Glomerular visceral epithelial cell (primary cell): Measurements from ENCODE around the gene NRXN2.
A peak's percentile ranks its signal among the peaks of the same experiment; 100 is the strongest.

Experiments
- DNase-seq: peaks from one replicate; pipeline ENCODE4 v3.0.0-alpha.2; 2016; ENCODE audit errors: extremely low spot score

Gene NRXN2

DNA sequence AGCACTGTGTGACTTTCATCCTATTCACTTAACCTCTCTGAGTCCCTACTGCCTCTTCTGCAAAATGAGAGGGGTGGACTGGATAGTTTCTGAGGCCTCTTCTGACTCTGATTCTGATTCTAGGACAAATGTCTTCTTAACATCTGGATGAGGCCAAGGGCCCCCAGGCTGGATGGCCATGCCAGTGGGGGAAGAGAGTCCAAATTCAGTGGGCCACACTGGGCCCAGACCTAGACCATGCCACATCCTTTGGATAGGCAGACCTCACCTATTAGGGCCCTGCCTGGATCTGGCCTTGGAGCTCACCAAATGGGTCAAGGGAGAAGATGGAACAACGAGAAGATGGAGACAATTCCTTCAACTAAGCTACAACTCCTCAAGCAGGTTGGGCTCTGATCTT is 24.6 kb downstream of the NRXN2 start:
- DNase-seq, result no peak

DNA sequence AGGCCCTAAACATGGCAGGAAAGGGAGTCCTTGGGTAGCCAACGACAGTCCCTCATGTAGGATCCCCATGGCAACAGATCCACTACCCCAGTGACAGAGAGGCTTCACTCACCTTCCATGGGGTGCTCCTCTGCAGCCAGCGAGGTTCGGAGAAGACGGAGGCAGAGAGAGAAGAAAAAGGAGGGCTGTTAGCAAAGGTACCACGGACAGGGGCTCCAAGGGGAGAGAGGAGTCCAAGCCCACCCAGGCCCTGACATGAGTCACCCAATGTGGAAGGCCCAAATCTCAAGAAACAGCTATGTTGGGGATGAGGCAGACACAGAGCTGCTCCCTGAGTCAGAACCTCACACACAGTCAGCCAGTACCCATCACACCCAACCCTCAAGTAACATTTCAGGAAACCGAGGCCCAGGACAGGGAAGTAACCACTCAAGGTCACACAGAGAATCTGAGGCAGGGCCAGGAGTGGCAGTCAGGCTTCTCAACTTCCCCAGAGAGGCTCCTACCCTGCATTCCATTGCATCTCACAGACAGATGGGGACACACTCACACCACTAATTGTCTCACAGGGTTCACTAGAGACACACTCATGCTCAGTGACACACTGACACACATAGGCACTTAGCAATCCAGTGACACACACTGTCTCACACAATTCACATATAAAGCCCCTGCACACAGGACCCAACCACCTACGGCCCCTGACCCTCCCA is 25.2 kb downstream of the NRXN2 start:
- no peak for DNase-seq

DNA sequence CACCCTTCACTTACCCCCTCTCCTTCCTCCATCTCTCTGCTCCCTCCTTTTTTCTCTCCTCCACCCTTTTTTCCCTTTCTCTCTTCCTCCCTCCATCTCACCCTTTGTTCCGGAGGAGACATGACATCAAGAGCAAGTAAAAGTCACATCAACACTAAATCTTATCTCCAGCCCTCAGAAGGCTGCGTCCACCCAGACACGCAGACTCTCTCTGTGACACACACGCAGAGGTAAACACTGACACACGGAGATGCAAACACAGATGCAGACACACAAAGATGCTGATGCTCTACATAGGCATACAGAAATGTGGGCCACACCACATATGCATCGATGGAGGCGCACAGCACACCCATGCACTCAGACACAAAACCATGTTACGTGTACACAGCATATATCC is 27.0 kb downstream of the NRXN2 start:
- DNase-seq, result no peak

DNA sequence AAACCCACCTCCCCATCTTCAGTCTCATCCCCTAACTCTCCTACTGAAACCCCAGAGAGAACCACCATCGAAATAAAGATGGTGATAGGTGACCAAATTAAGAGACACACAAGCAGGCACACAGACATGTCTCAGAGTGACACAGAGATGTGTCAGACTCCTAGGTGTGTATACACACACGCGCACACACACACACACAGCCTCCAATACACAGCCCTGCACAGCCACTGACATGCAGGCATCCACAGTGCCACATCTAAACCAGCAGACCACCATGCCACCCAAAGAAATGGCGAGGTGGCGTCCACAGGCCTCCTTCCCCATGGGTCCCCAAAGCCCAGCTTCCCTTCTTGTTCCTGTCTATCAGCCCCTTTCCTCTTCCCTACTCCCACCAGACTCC is 27.4 kb downstream of the NRXN2 start:
- no peak for DNase-seq

DNA sequence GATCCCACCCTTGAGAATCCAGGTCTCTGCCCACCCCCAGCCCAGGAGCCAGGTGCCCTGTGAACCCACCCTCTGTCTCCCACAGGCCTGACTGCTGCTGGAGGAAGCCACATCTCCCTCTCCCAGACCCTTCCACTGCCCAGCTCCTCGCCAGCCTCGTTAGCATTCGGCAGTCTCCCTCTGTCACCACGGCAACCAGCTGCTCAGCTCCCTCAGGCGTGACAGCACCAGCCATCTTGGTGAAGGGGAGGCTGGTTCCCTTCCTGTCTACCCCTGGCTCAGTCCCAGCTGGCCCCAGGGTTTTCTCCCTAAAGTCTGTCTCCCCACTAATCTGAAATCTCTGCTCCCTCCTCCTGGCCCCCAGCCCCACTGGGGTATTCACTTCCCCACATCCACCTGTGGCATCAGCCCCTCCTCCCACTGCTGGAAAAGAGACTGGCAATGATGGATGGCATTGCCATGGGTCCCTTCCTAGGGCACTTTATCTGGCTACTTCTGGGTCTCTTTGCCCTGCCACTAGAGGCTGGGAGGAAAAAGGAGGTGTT is 28.1 kb downstream of the NRXN2 start:
- peak; percentile 59 for DNase-seq

DNA sequence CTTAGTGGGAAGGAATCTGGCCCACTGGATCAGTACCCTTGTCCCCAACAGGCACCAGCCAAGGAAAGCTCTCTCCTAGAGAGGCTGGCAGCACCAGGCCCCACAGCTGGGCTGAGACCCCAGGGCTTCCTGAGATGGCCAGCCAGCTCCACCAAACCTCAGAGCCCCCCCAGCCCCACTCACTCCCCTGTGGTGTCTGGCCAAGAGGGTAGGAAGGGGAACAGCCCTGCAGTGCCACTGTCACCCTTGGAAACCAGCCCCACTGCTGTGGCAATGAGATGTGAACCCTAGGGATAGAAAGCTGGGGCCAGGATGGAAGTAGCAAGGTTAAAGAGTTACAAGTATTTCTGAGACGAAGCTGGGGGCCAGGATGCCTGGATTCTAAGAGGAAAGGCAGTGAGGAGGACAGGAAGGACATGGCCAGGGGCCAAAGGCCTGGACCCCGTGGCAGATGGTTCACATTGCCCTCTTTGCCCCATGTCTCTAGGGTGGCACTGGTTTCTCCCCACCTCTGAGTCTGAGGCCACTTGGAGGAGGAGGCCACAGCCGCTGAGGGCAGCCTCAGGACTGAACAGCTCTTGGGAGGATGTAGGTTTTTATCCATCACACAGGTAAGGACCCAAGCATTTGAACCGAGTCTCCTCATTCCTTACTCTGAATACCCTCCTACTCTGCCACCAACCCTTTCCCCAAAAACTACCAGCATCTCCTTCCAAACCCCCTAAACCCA is 28.8 kb downstream of the NRXN2 start:
- no peak for DNase-seq

DNA sequence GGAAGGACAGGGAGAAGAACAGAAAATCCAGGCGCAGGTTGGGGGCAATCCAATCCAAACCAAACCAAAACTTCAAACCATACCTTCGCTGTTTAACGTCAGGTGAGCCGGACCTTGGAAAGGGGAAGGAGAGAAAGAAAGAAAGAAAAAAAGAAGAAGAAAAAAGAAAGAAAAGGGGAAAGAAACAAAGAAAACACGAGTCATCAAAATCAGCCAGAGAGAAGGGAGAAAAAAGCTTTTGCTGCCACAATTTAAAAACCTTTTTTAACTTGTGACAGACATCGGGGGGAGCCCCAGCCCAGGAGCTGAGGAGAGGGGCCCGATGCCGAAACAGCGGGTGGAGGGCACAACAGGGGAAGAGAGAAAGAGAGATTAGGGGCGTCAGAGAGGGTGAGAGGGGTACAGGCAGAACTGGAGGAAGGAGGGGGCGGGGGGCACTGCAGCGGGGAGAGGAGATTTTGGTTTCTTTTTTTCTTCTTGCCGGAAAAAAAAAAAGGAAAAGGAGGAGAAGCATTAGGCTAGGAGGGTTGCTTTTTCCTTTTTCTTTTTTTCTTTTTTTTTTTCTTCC is 30.1 kb downstream of the NRXN2 start:
- no peak for DNase-seq

DNA sequence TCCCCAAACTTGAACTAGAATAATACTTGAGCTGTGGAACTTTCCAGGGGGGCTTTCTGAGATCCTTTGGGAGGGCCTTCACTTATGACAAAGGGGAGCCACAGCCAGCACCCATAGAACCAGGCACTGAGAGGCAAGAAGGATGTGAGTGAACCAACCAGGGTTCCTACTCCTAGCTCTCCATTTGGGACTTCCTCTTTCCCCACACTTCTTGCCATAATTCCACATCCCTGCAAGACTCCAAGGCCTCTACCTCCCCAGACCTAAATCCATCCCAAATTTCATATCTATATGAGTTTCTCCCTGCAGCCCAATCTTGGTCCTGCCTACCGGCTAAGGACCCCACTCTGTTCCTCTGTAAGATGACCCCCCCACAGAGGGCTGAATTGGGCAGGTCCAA is 31.5 kb downstream of the NRXN2 start:
- no peak for DNase-seq

DNA sequence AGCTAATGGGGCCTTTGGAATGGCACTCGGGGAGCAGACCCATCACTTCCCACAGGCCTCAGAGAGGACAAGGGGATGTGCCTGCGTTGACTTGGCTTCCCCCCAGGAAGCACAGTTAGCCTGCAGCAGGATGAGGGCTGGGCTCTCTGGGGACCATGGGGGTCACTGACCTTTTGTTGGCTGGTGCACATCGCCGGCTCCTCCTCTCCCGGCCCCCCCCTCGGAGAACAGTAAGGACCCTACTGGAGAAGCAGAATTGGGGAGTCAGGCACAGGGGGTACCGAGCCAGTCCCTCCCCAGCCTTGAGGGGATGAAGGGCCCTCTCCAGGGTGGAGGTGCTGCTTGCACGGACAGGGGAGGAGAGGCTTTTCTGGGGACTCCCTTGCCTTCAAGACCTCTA is 32.8 kb downstream of the NRXN2 start:
- no peak for DNase-seq

DNA sequence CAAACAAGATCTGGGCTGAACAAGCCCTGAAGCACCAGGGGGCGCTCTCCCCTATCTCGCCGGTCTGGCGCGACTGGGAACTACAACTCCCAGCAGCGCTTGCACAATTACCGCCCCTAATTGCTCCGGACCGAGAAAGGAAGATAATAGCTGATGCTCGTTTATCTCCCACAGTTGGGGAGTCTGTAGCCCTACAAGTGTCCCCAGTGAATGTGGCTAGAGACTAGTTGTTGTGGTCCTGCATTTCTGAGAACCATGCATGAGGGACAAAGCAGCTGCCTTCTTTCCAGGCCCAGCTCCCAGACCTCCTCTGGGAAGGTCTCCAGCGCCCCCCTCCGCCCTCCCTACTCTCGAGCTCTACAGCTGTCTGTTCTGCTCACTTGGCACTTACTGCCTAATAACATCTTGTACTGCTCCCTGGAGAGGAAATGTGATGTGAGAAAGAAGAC is 34.4 kb downstream of the NRXN2 start:
- DNase-seq, result peak; percentile 77

DNA sequence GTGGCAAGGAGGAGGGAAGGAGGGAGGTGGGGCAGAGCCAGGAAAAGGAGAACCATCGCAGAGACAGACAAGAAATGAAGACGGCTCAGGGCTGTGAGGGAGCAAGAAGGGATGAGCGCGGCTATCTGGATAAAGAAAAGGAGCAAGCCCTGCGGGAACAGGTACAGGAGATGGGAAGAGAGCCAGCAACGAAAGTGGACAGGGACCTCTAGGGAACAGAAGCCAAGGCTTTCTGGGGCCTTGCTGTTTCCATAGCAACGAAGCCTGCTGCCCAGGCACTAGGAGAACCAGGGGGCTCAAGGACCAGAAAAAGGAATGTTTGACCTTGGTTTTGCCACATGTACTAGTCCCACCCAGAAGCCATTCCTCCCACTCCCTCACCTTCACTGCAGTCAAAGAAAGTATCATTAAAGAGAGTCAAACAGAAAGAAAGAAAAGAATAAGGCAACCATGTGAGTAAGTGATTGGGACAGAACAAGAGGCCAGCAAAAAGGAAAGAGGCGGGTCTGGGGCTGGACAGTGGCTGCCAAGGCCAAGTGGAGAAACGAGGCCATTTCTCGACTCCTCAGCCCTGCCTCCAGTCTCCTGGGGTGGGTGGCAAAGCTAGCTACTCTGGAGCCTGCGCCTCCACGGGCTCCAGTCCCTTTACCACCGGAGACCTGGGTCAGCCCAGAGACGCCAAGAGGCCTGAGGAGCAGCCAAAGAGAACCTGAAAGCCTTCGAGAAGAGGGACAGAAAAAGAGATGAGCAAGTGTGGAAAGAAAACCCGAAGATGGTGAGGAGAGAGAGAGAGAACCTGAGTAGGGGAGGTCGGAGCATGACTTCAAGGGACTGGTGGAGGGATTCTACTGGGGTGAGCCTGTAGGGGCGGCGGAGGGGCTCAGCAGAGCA is 35.1 kb downstream of the NRXN2 start:
- no peak for DNase-seq

DNA sequence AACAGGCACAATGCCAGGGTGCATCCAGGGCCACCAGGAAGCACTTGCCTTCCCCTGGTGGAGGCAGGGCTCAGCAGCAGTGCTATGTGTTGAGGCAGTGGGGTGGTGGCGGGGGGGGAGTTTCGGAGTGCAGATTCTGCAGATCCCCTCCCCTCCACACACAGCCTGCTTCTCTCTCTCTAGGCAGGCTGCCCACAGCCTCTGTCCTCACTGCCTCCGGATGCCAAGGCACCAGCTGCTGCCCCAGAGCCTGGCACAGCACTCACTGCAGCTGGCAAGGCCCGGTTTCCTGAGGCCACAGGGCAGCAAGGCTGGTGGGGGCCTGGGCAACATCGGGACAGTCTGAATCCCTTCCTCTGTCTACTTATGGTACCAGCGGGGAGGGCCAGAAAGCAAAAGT is 35.8 kb downstream of the NRXN2 start:
- DNase-seq, result no peak

DNA sequence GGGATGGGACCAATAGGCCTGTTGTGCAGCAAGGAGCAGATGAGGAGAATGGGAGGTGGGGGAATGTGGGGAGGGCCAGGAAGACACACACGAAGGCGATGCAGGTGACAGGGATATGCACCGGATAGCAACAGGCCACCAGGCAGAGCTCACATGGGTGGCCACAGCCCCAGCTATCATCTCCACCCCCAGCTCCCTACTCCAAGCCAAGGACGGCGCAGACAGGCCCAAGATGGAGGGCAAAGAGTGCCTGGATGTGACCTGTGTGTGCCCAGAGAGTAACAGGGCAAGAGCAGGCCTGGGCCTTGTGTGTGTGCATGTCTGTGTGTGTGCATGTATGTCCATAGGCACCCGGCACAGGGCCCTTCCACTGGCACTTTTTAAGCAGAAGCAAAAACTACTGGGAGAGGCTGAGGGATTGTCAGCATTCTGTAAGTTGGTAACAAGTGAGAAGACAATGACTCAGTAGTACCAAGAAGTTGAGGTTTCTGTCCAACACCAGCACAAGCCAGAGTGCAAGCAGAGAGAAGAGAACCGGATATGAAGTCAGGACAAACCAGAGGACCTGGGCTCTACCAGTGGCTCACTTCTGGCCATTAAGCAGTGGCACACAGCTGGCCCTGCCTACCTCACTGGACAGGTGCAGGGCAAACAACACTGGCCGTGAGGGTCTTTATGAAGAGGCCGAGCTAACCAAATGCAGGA is 36.4 kb downstream of the NRXN2 start:
- DNase-seq, result no peak

DNA sequence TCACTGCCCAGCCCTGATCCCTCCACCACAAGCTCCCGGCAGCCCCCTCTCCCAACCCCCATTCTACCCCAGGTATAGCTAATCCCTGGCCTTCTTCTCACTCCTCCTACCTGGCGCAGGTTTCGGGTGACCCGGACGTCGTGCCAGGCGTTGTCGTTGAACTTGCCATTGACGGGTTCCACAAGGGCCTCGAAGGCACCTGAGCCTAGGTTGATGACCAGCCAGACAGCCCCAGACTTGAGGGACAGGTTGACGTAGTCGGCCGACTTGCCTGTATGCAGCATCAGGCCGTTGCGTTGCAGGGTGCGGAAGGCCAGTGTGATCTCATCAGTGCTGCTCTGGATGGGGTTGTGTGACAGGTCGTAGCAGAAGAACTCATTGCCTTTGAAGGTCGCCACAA is 37.5 kb downstream of the NRXN2 start:
- DNase-seq, result no peak

DNA sequence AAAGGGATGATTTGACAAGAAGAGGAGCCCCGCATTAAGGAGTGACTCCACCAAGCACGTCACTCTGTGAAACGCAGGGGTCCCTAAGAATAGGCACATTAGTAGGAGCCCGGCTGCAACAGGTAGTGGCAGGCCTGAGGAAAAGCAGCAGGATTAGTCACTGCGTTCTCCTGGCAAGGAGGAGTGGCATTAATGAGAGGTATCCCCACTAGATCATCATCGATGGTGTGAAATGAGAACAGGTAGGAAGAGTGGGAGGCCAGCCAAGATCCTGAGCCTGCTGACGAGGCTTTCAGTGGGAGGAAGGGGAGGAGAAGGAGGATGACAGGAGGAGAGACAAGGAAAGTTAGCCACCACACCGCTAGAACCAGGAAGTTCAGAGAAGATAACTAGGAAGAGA is 38.6 kb downstream of the NRXN2 start:
- DNase-seq, result no peak

DNA sequence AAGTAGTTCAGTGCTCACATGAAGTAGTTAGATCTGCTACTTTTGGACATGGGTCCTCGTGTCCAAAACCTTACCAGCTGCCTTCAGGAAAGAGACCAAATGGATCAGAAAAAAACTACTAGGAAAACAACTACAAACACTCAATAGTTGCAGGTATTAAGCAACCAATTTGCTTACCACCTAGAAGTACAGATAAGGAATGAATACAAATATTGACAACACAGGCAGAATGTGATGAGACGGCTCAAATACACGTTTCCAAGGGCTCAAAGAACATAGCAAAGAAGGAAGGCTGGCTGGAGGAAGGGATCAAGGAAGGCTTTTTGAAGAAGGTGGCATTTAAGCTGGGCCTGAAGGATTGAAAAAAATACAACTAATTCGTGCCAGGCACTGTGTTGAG is 41.8 kb downstream of the NRXN2 start:
- DNase-seq, result no peak

DNA sequence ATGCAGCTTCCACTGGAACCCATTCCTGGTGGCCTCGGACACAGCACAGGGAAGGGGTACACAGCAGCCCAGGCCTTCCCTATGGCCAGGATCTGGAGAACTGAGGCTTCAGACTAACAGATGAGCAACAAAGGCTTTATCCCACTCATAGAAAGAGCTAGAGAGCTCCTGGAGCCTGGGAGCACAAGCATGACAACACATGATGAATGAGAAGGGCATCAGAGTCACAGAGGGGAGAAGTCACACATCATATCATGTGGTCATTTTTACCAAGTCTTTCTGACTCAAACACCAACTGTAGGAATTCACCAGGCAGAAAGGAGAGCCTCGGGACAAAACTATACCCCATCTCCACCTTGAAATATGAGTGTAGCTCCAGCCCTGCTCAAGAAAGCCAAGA is 43.2 kb downstream of the NRXN2 start:
- no peak for DNase-seq

DNA sequence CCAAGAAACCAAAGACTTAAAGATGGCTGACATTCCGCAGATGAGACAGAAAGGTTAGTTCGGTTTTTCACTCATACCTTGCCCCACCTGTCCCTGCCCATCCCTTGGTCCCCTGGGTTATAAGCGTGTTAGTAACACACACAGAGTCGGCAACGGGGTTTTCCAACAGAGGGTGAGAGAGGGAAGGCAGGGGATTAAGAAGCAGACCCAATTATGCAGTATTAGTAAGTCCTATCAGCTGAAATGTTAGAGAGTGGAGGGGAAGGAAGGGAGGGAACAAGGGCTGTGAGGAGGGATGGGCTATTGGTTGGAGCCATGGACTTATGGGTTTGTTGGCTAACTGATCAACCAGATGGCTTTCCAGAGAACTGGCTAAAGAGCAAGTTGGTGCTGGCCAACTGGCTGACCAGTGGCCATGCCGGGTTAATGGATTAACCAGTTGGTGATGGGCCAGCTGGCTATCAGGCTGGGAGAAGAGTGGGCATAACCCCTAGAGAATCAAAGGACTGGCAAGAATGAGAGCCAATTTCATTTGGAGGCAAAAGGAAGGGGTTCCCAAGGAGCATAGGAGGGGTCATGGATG is 45.5 kb downstream of the NRXN2 start:
- DNase-seq, result no peak

DNA sequence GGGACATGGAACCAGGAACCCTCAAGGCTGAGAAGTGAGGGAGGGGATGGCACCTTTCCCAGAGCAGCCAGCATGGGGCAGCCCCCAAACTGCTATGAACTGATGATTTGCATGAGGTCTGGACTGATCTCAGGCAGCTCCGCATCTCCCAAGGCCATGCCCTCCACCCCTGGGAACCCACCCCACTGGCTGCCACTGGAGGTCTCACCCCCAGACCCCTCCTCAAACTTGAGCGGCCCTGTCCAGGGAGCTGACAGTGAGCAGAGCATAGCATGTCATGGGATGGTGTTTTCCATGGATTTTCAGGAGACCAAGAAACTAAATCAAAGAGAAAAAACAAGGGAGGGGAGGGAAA is 46.8 kb downstream of the NRXN2 start:
- DNase-seq, result no peak

DNA sequence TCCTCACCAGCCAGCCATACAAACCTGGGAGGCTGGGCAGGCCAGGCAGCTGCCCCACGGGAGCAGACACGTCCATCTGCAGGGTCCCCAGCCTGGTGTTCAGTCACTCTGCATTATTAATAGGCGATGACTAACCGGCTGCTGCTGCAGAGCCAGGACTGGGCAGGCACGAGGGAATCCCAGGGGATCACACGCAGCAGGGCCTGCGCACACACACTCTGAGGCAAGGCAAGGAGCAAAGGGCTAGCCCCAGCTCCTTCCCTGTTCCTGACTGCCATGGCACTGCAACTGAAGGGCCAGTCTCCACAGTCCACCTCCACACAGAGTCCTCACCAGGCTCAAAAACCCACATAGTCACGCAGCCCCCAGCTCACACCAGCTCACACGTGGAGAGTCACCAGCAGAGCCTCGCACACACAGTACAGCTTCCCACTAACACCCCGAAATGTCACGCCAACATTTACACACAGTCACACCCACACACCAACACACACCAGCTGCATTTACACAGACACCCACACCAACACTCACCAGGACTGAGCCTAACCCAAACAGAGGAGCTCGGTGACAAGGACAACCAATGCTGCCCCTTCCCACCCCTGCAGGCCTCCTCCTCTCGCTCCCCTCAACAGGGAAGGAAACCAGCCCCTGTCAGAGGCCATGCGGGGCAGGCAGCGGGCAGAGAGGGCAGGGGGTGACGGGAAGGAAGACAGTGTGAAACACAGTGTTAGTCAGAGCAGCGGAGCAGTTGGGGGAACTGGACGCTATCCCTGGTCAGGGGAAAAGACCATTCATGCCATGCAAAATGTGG is 47.3 kb downstream of the NRXN2 start:
- peak; percentile 44 for DNase-seq
